Activated T-cell treated with anti-CD3 and anti-CD28 coated beads for 48 hours (primary cell): ENCODE measurements around the gene PTTG1IP.

Experiments used
- DNase-seq: peaks from one replicate; pipeline ENCODE4 v3.0.0-alpha.2; 2020; ENCODE audit warnings: low read depth

Gene PTTG1IP

DNA sequence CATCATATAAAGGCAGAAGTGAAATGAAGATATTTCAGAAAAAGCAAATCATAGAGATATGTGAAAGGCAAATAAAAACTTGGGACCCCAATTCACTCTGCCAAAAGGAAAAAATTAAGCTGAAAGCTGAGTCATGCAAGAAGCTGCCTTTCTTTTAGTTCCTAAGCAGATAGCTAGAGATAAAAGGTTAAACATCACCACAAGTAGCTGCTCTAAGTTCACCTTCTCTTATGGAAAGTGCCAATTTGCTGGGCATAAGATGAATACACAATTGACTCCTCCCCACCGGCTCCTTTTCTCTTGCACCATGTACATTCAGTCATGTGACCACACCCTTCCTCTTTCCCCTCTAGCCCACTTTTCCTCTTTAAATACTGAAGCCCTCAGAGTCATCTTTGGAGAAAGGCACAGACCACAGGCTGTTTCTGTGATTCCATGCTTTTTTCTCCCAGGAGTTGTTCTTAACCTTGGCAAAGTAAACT, 50.3 kb downstream of the PTTG1IP start:
- DNase-seq = no peak

DNA sequence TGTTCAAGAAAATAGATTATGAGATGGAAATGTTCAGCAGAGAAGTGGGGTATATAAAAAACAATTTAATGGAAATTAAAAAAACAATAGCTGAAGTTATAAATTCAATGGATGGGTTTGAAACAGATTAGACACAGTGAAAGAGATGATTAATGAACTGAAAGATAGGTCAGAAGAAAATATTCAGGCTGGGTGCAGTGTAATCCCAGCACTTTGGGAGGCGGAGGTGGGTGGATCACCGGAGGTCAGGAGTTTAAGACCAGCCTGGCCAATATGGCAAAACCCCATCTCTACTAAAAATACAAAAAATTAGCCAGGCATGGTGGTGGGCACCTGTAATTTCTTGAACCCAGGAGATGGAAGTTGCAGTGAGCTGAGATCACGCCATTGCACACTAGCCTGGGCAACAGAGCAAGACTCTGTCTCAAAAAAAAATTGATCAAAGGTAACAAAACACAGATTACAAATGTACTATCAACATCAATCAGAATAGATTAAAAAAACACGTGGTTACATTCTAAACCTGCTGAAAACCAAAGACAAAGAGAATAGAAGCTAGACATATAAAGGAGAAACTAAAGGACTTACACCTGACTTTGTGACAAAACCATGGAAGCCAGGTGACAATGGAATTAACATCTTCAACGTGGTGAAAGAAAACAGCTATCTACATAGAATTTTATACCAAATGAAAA, 50.9 kb downstream of the PTTG1IP start:
- DNase-seq = no peak

DNA sequence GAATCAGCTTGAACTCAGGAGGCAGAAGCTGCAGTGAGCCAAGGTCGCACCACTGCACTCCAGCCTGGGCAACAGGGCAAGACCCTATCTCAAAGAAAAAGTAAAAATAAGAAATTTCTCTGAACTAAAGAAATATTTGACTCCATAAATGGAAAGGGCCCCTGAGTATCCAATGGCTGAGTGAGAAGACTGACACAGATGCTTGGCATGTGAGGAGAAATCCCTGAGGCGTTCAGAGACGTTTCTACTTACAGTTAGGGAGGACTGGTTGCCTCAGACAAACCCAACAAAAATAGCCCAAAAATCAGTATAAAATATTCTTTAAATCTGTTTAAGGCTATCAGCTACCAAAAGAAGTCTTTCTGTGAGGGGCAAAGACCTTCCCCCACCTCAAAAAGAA, 52.6 kb downstream of the PTTG1IP start:
- DNase-seq = no peak

DNA sequence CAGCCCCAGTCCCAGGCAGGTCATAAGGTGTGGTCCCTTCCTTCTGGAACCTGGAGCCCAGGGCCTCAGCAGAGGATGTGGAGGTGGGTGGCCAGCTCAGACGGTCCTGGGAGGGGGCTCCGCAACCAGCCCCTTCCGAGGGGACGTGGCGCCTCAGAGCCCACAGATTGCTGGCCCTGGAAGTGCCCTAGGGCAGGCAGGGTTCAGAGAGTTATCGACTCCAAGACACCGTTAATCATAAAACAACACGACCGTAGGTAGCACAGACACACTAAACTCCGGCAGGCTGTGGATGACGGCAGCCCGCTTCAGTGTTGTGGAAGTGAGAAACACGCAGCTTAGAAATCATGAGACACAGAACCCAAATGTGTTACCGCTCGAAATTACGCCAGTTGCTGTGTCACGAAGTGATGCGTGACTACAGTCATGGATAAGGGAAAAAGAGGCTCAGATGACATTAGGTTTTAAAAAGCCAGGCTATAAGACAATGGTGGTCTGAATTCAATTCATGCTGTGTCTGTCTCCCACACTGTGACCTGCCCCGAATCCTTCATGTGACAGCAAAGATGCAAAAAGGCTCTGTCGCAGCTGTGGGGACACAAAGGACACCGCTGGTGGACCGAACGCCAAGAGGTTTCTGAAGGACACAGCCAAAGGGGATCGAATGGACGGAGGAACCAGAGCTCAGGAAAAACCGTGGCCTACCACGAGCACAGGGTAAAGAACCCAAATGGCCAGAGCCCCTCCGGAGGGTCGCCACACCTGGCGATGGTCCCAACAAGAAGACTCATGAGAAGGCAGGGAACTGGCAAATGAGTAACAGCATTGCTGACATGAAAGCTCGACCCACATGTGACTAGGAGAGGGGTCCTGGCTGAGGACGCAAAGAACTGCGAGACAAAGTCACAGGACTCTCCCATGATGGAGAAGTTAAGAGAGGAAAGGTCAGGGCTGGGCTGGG, 53.9 kb downstream of the PTTG1IP start:
- no peak for DNase-seq

DNA sequence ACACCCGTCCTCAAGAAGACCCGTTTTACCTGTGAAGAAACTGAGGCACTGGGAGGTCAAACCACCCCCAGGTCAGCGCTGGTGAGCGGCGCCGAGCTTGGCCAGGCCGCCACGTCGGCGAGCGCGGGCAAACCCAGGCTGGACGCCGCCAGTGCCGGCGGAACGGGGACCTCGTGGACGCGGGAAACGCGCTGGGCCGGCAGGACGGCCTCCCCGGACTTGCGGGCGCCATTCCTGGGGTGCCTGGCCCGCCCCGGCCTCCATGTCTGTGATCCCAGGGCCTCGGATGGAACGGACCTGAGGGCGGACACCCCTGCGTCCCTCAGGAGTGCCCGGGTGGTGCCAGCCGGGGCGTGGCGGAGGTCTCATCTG, 54.9 kb downstream of the PTTG1IP start:
- DNase-seq = no peak

DNA sequence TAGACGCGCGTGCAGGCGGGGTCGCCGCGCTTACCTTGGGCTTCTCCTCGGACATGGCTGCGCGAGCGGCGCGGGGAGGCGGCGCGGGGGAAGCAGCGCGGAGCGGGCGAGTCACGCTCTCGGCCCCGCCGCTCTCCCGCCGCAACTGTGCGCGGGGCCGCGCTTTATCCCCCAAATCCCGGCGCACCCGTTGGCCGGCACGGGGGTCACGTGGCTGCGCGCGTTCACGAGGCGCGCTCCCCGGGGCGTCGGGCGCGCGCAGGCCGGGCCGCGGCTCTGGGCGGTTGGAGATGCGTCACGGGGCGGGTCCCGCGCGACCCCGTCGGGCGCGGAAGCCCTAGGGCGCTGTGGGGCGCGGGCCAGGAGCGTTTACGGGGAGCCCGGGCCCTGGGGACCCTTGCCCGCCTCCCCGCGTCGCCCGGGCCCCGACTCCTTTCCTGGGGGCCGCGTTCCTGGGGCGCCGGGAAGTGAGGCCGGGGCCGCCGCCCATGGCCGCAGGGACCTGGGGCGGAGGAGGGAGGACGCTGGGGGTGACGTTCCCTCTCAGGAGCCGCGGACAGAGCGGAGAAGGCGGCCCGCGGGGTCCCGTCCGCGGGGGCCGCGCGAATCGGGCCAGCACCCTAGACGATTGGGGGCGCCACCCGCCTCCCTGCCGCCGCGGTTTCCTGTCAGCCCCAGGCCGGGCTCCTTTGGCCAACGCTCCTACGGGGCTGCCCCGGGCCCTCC, 55.4 kb downstream of the PTTG1IP start, which contains the start of gene SUMO3:
SUMO3 (minus strand) TSS at position 149 of the 726 bp plus-strand sequence; CDS start at position 55, 94 bp downstream.
- peak; percentile 91 for DNase-seq

DNA sequence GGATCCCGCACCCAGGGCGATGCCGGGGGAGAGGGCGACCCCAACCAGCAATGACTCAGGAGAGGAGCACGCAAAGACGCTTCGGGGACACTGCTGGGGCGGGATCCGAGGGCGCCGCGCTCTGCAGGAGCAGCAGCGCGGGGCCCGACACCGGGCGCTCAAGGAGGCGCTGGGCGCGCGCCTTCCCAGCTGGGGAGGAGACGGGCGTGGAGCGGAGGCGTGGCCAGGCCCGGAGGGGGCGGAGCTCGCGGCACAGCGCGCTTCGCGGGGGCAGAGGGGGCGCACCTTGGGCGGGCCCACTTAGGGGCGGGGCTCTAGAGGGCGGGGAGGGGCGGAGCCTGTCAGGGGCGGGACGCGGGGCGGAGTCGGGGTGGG, 56.0 kb downstream of the PTTG1IP start:
- DNase-seq = peak; percentile 92

DNA sequence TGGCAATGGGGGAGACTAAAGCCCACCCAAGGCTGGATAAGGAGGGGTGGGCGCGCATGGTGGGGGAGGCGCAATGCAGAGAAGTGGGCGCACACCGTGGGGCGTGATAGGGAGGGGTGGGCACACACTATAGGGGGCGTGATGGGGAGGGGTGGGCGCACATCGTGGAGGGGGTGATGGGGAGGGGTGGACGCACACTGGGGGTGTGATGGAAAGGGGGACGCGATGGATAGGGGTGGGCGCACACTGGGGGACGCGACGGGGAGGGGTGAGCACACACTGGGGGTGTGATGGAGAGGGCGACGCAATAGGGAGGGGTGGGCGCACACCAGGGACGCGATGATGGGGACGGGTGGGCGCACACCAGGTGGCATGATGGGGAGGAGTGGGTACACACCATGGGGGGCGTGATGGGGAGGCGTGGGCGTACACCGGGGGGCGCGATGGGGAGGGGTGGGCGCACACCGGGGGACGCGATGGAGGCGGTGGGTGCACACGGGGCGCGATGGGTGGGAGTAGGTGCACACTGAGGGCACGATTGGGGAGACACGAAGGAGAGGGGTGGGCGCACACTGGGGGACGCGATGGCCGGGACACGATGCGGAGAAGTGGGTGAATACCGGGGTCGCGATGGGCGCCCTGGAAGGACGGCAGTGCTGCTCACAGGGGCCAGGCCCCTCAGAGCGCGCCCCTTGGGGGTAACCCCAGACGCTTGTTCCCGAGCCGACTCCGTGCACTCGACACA, 56.6 kb downstream of the PTTG1IP start:
- DNase-seq = no peak

DNA sequence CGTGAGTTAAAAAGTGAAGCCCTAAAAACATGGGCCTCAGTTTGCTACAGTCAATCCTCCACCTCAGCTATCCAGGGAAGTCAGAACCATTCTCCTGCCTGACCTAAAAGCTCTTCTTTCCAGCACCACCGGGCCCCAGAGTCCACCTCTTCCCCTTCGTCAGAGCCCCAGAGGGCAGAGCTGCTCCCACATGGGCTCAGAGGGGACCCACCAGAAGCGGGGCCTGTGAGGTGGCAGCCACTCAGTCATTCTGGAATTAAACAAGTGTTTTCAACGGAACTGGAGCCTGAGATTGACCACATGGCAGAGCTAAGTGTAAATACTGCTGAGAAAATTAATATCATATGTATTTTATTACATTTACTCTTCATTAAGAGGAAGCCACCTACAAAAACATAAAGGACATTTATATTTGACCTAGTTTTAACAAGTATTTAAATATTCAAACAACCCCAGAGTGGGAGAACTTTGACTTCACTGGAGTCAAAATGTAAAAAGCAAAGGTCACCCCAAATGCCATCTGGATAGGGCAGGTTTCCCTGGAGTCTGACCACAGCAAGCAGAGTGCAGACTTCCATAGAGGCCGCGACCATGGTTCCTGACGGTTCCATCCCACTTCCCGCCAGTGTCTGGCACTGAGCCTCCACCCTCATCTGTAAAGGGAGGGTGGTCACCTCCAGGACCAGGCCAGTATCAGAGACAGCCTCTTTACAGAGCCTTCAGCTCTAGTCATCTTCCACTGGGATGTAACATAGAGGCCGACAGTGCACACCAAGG, 57.5 kb downstream of the PTTG1IP start:
- no peak for DNase-seq

DNA sequence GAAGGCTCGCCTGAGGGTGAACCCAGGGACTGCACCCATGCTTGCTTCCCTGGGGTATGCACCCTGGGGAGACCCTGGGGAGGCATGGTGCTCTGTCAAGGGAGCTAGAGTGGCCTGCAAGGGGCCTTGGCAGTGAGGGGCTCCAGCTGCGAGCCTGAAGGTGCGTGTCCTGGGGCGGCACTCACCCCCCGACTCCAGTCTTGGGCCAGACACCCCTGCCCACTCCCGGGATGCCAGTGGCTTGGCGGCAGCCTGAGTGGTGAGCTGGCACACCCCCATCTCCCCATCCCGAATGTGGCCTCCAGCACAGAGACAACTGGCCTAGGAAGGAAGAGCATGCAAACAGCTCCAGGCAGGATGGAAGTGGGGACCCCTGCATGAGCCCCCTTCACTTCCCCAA, 58.3 kb downstream of the PTTG1IP start:
- DNase-seq = no peak

DNA sequence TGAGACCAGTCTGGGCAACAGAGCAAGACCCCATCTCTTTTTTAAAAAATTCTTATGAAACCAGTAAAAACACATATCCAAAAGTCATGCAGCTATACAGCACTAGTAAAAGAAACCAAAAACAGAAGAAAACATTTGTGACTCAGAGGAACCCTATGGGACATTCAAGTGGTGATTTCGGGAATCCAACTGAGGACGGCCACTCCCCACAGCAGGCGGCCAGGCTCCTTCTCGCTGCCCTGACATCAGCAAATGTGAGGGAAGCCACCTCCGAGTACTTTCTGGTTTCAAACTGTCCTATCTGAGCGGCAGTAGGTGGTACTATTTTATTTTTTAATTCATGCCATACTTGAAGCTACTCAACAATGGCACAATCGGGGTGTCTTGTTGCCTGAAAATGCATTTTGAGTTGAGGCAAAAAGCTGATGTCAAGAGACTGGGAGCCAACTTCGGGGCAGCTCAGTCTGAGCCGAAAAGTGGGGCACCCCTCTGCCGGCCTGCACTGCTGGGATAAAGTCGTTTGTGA, 58.9 kb downstream of the PTTG1IP start:
- no peak for DNase-seq

DNA sequence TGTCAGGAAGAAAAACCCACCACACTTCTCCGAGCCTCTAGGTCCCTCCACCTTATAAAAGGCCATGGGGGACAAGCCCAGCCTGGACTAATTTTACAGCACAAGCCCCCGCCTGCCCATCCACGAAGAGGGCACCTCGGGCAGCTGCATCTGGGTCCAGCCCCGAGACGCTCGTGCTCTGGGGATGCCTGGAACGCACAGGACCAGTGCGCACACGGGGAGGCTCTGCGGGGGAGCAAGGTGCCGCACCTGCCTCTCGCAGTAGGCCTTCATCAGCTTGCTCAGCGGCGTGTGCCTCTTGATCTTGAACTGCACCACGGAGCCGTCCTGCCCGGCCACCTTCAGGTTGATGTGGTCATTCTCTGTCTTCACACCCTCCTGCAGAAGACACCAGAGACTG, 59.8 kb downstream of the PTTG1IP start:
- DNase-seq = no peak

DNA sequence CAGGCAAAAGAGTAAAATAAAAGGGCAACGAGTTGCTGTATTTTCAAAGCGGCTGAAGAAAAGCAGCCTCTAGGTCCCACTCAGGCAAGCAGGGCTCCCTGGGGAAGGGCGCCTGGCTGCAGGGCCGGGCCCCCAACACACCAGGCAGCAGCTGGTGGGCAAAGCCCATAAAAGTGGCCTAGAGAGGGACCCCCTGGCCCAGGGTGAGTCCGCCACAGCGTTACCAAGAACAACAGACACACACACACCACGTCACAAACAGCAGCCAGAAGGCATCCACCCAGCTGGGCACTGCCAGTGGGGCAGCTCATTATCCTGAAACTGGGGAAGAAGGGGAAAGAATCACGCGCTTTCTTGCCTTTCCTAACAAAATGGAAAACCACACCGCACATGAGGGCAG, 60.3 kb downstream of the PTTG1IP start:
- no peak for DNase-seq

DNA sequence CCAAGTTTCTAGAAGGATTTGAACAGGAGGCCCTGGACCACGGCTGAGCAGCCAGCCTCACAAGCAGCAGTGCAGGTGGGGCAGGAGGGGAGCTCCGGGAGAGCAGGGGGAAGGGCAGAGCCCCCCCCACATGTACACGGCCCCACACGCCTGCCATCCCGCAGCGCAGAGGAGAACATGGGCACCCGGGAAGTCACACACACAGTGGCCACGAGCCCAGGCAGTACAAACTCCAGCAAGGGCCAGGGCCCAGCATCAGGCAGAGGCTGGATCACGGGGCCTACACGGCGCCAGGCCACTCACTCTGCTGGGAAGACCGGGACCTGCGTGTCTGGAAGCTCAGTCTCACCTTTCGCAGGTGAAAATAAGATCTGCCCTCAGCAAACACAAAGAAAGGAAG, 60.9 kb downstream of the PTTG1IP start:
- DNase-seq = no peak

DNA sequence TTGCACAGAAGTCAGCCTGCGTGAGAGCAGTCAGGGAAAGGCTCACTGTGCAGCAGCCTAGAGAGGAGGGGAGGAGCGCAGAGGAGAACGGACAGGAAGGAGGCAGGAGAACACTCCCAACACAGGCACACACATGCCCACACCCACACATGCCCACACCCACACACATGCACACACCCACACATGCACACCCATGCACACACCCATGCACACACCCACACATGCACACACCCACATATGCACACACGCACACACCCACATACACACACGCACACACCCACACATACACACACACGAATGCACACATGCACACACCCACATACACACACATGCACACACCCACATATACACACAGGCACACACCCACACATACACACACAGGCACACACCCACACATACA, 62.7 kb downstream of the PTTG1IP start:
- DNase-seq = no peak

DNA sequence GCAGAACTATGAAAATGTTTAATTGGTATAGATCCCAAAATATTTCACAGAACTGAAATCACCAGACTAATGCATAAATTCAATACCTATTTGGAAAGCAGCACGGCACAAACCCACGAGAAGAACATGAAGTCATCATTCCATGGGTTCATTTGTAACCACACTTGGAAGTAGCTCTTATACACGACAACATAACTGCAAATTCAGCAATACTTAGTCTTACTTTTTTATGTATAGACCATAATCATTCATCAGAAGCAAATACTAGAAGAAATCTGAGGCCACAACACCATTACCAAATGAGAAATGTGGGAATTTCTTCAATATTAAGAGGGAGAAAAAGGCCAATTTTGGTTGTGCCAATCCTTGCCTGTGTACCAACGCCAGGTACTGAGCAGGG, 67.6 kb downstream of the PTTG1IP start:
- DNase-seq = no peak

DNA sequence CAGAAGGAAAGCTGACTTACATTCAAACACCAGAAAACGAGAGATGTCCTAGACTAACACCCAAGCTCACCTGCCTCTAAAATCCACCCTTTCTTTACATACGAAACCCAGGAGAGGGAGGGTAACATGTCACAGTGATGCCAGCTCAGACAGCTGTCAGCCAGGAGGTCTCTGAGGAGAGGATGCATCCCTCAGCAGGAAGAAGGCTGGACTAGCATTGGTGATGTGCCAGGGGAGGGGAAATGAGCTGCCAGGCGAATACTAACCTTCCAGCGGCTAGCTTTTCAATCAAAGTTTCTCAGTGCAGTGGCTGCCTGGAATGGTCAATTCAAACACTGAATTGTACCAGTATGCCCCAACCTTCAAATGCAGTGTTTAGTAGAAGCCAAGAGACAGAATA, 68.3 kb downstream of the PTTG1IP start:
- DNase-seq = no peak

DNA sequence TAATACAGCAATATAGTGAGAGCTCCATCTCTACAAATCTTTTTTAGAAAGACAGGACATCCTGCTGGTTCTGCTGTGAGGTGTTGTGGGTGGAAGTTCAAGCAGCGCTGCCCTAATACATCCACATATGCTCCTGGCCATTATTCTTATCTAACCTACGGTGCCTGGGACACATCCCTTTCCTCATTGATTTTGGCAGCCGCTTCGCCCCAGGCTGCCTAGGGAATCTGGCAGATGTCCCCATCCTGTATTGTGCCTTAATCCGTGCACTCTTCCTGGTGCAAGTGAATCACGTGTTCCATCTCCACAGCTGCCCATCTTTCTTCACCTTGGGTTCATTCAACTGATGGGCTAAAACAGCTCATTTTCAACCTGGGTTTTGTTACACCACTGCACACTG, 68.7 kb downstream of the PTTG1IP start:
- no peak for DNase-seq

DNA sequence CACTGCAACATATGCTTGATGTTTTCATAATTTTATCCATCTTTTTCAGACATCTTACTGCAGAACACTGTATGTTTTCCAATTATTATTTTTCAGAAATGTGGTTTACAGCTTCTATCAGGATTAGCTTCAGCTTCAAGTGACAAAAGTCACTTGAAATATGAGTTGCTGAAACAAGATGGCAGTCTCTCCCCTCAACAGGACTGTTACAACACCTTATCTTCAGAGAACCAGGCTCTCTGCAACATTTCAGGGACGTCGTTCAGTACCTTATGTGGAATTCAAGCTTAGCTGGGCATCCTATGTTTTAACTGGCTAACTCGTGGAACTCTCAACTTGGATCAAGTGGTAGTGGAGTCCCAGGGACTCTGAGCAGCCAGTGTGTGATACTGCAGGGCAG, 69.8 kb downstream of the PTTG1IP start:
- no peak for DNase-seq

DNA sequence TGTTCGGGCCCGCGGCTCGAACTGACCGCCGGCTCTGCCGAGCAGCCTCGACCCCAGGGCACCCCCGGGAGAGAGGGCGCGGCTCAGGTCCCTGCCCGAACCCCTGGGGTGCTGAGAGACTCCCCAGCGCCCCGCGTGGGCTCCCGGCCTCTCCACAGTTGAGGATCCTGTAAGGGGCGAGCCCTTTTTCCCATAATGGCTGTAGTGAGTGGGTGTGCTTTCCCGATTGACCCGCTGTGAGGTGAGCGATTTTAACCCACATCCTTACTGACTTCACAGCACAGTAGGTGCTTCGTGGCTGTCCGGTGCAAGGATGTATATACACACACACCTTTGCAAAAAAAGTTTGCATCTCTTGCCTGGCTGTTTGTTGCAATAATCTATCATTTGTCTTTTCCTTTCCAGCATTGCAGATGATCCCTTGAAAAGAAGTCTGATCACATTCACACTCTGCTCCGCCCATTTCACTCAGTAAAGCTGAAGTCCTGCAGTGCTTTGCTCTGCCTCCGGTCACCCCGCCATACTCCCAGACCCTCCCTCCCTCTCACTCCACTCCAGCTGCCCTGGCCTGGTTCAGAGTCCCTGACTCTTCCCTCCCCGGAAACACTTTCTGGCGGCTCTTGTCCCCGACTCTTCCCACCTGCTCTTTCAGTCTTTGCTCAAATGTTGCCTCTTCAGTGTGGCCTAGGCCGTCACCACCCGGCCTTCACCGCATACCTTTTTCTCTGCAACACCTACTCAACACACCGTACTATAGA, 70.9 kb downstream of the PTTG1IP start:
- DNase-seq = no peak
